Gastroesophageal sphincter (tissue), 3 donors: Measurements from ENCODE around the gene COBLL1.

Experiments
- EP300 ChIP-seq: sonication (generic); formaldehyde crosslinking; IDR thresholded peaks from one replicate; pipeline ENCODE4 v1.6.1; 2017; ENCODE audit warnings: antibody characterized with exemption, mild to moderate bottlenecking
- POLR2A ChIP-seq, 2 donors: fragments of 450-650 bp; IDR thresholded peaks; one replicate each; pipeline ENCODE4 v1.6.1; 2017; ENCODE audit warnings: antibody characterized with exemption in 2 of 2, mild to moderate bottlenecking in 2 of 2, moderate library complexity in 1 of 2
- POLR2AphosphoS5 ChIP-seq: sonication (generic); formaldehyde crosslinking; IDR thresholded peaks from one replicate; pipeline ENCODE4 v1.6.1; 2017; ENCODE audit warnings: antibody characterized with exemption
- TF ChIP-seq, protein P1 (sequence below), 4 experiments: fragments of 200-600 bp in 2 of 4; fragments of 450-650 bp in 2 of 4; sonication (generic) in 1 of 4; IDR thresholded peaks; one replicate each; pipeline ENCODE4 v1.5.1; 2017 to 2019; ENCODE audit warnings: antibody characterized with exemption in 4 of 4, mild to moderate bottlenecking in 2 of 4, moderate library complexity in 2 of 4

DNA sequence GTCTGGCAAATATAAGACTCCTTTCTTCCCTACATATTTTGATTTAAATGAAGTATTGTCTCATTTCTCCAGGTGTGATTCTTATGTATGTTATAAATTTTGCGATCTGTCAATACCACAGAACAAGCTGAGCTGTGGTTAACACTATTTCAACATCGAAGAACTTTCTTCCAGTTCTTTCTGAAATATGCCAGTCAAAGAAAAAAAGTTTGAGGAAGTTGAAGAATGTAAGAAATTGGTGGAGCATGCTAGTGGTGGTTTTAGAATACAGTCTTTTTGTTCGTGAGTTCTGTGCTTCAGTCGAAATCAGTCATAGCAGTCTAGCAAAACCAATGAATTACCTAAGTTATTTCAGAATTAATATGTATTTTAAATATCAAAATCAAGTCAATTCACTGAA, 8.6 kb upstream of the COBLL1 start:
- no peak for TF ChIP-seq EP300
- no peak for TF ChIP-seq POLR2A (IDR thresholded peaks at IDR 0.05)
- TF ChIP-seq, protein P1, sequence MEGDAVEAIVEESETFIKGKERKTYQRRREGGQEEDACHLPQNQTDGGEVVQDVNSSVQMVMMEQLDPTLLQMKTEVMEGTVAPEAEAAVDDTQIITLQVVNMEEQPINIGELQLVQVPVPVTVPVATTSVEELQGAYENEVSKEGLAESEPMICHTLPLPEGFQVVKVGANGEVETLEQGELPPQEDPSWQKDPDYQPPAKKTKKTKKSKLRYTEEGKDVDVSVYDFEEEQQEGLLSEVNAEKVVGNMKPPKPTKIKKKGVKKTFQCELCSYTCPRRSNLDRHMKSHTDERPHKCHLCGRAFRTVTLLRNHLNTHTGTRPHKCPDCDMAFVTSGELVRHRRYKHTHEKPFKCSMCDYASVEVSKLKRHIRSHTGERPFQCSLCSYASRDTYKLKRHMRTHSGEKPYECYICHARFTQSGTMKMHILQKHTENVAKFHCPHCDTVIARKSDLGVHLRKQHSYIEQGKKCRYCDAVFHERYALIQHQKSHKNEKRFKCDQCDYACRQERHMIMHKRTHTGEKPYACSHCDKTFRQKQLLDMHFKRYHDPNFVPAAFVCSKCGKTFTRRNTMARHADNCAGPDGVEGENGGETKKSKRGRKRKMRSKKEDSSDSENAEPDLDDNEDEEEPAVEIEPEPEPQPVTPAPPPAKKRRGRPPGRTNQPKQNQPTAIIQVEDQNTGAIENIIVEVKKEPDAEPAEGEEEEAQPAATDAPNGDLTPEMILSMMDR (IDR thresholded peaks at IDR 0.05): no peak
- TF ChIP-seq POLR2AphosphoS5: no peak
